Duodenal mucosa (tissue), 2 donors: Measurements from ENCODE around the gene PLCB1.
"Not testable (repeated sequence)": the region's sequence is repeated elsewhere in the genome, so short reads cannot be mapped to it uniquely, and the experiment has no call there.

Experiments
- H3K27ac ChIP-seq: one replicate; pipeline ENCODE4 v1.7.0; 2013; ENCODE audit warnings: low read depth, low read length
- H3K27me3 ChIP-seq, 2 donors: one replicate each; pipeline ENCODE4 v1.7.0; 2013; ENCODE audit warnings: low read length in 2 of 2, control low read depth in 1 of 2; ENCODE audit not compliant: insufficient read depth in 2 of 2, control insufficient read depth in 1 of 2
- H3K36me3 ChIP-seq, 2 donors: one replicate each; pipeline ENCODE4 v1.7.0; 2013; ENCODE audit warnings: low read length in 2 of 2, control low read depth in 1 of 2; ENCODE audit not compliant: insufficient read depth in 2 of 2, control insufficient read depth in 1 of 2
- H3K4me1 ChIP-seq, 2 donors: one replicate each; pipeline ENCODE4 v1.7.0; 2013; ENCODE audit warnings: low read length in 2 of 2, control low read depth in 1 of 2; ENCODE audit not compliant: insufficient read depth in 2 of 2, control insufficient read depth in 1 of 2
- H3K4me3 ChIP-seq, 2 donors: one replicate each; pipeline ENCODE4 v1.7.0; 2013; ENCODE audit warnings: low read length in 2 of 2, low read depth in 1 of 2
- H3K9ac ChIP-seq, 2 donors: one replicate each; pipeline ENCODE4 v1.7.0; 2013; ENCODE audit warnings: low read length in 2 of 2, low read depth in 1 of 2
- H3K9me3 ChIP-seq, 2 donors: one replicate each; pipeline ENCODE4 v1.7.0; 2013; ENCODE audit warnings: low read length in 2 of 2, control low read depth in 1 of 2; ENCODE audit not compliant: control insufficient read depth in 1 of 2

The PLCB1 gene

GRCh38 chr20:8587251-8587650 lies 455.2 kb downstream of the PLCB1 start:
- no peaks in the 10 kb centered on the region for H3K9me3 ChIP-seq
- H3K9ac ChIP-seq = no peak overlapping the region
- H3K4me1 ChIP-seq = no peaks in the 10 kb centered on the region
- H3K27ac ChIP-seq = no peak overlapping the region
- no peaks in the 10 kb centered on the region for H3K36me3 ChIP-seq
- no peak overlapping the region for H3K4me3 ChIP-seq
- H3K27me3 ChIP-seq = no peaks in the 10 kb centered on the region

GRCh38 chr20:8587810-8588209 lies 455.7 kb downstream of the PLCB1 start:
- Histone ChIP-seq H3K36me3 (no peaks in the 10 kb centered on the region), H3K4me1 (no peaks in the 10 kb centered on the region), H3K9ac (no peak overlapping the region), H3K27ac (no peak overlapping the region), H3K27me3 (no peaks in the 10 kb centered on the region), H3K4me3 (no peak overlapping the region), H3K9me3 (no peaks in the 10 kb centered on the region)

GRCh38 chr20:8589956-8590355 lies 457.9 kb downstream of the PLCB1 start:
- Histone ChIP-seq H3K9me3 (no peaks in the 10 kb centered on the region), H3K9ac (no peak overlapping the region), H3K27ac (no peak overlapping the region), H3K4me1 (no peaks in the 10 kb centered on the region), H3K36me3 (no peaks in the 10 kb centered on the region), H3K27me3 (no peaks in the 10 kb centered on the region), H3K4me3 (no peak overlapping the region)

- H3K4me3 ChIP-seq, H3K27ac ChIP-seq, H3K27me3 ChIP-seq, H3K36me3 ChIP-seq, H3K9me3 ChIP-seq, H3K9ac ChIP-seq: not testable (repeated sequence)
- peaks cover 5 to 11% of the 10 kb centered on the region in 2 donors for H3K4me1 ChIP-seq
Measured at GRCh38 chr20:8600910-8601541, 469.0 kb downstream of the PLCB1 start.

GRCh38 chr20:8601542-8601912 lies 469.5 kb downstream of the PLCB1 start:
- Histone ChIP-seq H3K27ac (no peak overlapping the region), H3K36me3 (no peaks in the 10 kb centered on the region), H3K4me1 (peaks cover 5 to 11% of the 10 kb centered on the region in 2 donors), H3K4me3 (no peak overlapping the region), H3K9ac (no peak overlapping the region), H3K27me3 (no peaks in the 10 kb centered on the region), H3K9me3 (no peaks in the 10 kb centered on the region)

GRCh38 chr20:8602389-8603116 lies 470.5 kb downstream of the PLCB1 start:
- Histone ChIP-seq H3K4me3 (peak overlapping the region; percentile 8 to 44), H3K9ac (no peak overlapping the region), H3K36me3 (no peaks in the 10 kb centered on the region), H3K9me3 (no peaks in the 10 kb centered on the region), H3K4me1 (peaks cover 5 to 11% of the 10 kb centered on the region in 2 donors), H3K27me3 (no peaks in the 10 kb centered on the region), H3K27ac (no peak overlapping the region)

- Histone ChIP-seq H3K9ac (no peak overlapping the region), H3K27me3 (no peaks in the 10 kb centered on the region)
Measured at GRCh38 chr20:8608470-8608869, 476.4 kb downstream of the PLCB1 start.

GRCh38 chr20:8616792-8617191 lies 484.7 kb downstream of the PLCB1 start:
- H3K27ac ChIP-seq = no peak overlapping the region

More at GRCh38 chr20:8608470-8608869, 476.4 kb downstream of the PLCB1 start:
- H3K4me3 ChIP-seq = no peak overlapping the region
- no peaks in the 10 kb centered on the region for H3K9me3 ChIP-seq
- H3K27ac ChIP-seq = no peak overlapping the region
- no peaks in the 10 kb centered on the region for H3K36me3 ChIP-seq
- H3K4me1 ChIP-seq = no peaks in the 10 kb centered on the region

GRCh38 chr20:8621001-8621400 lies 488.9 kb downstream of the PLCB1 start:
- Histone ChIP-seq H3K4me3 (no peak overlapping the region), H3K9me3 (no peaks in the 10 kb centered on the region), H3K9ac (no peak overlapping the region), H3K27ac (no peak overlapping the region), H3K27me3 (no peaks in the 10 kb centered on the region), H3K4me1 (no peaks in the 10 kb centered on the region), H3K36me3 (no peaks in the 10 kb centered on the region)

More at GRCh38 chr20:8616792-8617191, 484.7 kb downstream of the PLCB1 start:
- Histone ChIP-seq H3K4me1 (no peaks in the 10 kb centered on the region), H3K27me3 (no peaks in the 10 kb centered on the region), H3K9me3 (no peaks in the 10 kb centered on the region), H3K9ac (no peak overlapping the region), H3K36me3 (no peaks in the 10 kb centered on the region), H3K4me3 (no peak overlapping the region)

- Histone ChIP-seq H3K27me3 (no peaks in the 10 kb centered on the region), H3K36me3 (no peaks in the 10 kb centered on the region), H3K9ac (no peak overlapping the region), H3K27ac (no peak overlapping the region), H3K4me1 (no peaks in the 10 kb centered on the region), H3K4me3 (no peak overlapping the region), H3K9me3 (no peaks in the 10 kb centered on the region)
Measured at GRCh38 chr20:8624046-8624445, 492.0 kb downstream of the PLCB1 start.
